ENCODE results near the gene FH. TPM values are rescaled to one million over a fixed set of nuclear protein-coding genes. Genes with fewer than 3 reads are reported as not detected.

FH gene
- total RNA-seq, 1 donor from 2014 or later: 98.6 TPM

DNA sequence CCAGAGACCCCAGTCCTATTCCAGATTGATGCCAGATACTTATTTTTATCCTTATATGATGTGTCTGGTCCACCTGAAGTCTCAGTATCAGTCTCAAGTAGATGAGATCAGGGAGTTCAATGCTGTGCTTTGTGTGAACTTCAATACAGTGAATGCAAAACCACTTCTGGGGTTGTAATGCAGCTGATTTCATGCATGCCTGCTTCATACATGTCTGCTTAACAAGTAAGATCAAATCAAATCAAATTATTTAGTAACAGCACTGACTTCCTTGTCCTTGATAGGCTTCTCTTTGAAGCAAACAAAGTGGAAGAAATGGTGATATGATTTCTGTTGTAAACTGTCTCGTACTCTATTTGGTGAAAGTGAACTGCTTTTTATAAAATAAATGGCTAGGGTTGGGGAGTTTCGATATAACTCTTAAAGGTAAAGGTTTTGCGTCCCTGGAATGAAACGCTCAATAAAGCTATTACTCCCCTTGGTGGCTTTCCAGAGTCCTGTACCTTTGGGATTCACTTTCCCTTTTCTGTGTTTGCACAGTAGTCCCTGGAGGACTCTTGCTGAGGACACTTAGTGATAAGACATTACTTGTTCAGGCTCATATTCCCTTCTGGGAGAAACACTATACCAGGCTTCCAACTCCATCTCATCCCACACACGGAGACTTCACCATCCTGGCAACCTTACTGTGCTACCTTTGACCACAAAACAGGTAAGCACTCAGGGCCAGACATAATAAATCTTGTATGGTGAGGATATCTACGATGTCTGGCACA is 59.3 kb downstream of the FH start:
- no peaks in the 10 kb centered on the region for H3K36me3 Mint-ChIP-seq (ENCODE audit: low read depth)
- no peaks in the 10 kb centered on the region for H3K27me3 Mint-ChIP-seq
- no peak overlapping the region for H3K4me3 Mint-ChIP-seq
- no peaks in the 10 kb centered on the region for H3K4me1 Mint-ChIP-seq
- H3K27ac Mint-ChIP-seq: no peak overlapping the region
- intact Hi-C loops (cut with micrococcal nuclease): no loop called here
- DNase-seq: no peak
- H3K9me3 Mint-ChIP-seq: no peaks in the 10 kb centered on the region

DNA sequence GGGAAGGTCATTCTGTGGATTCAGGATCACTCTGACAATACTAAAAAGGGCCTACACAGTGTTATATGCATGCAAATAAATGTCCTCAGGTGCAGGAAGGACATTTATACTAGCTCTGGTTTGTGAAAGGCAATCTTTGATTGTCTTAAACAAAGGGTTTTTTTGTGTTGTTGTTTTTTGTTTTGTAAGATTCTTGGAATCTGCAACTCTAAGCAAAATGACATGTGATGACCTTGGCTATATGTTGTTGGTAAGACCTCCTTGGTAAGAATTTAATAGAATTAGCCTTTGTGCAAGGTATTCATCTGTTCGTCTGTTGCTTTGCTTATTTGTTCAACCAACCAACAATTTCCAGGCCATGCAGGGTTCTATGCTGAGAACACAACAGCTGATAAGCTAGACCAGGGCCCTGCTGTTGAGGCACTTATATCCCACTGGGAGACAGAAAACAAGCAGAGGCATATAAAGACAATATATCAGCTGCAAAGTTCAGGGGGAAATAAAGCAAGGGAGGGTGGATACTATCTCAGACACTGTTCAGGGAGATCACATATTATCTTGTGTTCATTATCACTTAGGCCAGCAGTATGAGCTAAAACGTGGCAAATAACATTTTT is 60.3 kb downstream of the FH start:
- intact Hi-C loops (cut with micrococcal nuclease): no loop called here
- no peak for DNase-seq
- no peak overlapping the region for H3K4me3 Mint-ChIP-seq
- no peak overlapping the region for H3K27ac Mint-ChIP-seq
- H3K27me3 Mint-ChIP-seq: no peaks in the 10 kb centered on the region
- H3K36me3 Mint-ChIP-seq (ENCODE audit: low read depth): no peaks in the 10 kb centered on the region
- no peaks in the 10 kb centered on the region for H3K4me1 Mint-ChIP-seq
- no peaks in the 10 kb centered on the region for H3K9me3 Mint-ChIP-seq

DNA sequence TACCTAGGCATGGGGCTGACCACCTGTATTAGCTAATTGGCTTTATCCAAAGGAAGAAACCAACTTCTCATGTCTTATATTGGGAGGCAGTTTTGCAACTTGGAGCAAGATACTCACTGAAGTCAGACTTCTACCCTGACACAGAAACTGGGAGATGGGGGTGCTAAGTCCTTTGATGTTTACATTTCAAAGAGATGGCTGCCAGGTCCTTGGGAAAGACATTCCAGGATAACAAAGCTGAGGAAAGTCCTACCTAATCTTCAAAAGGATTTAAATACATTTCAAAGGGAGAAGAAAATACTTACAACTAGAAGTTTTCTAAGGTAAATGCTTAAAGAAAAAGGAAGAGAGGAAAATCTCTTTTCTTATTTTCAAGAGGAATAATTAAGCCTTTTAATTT is 62.1 kb downstream of the FH start:
- H3K9me3 Mint-ChIP-seq: no peaks in the 10 kb centered on the region
- intact Hi-C loops (cut with micrococcal nuclease): no loop called here
- no peaks in the 10 kb centered on the region for H3K36me3 Mint-ChIP-seq (ENCODE audit: low read depth)
- no peaks in the 10 kb centered on the region for H3K4me1 Mint-ChIP-seq
- no peak overlapping the region for H3K27ac Mint-ChIP-seq
- H3K27me3 Mint-ChIP-seq: no peaks in the 10 kb centered on the region
- no peak for DNase-seq
- no peak overlapping the region for H3K4me3 Mint-ChIP-seq

DNA sequence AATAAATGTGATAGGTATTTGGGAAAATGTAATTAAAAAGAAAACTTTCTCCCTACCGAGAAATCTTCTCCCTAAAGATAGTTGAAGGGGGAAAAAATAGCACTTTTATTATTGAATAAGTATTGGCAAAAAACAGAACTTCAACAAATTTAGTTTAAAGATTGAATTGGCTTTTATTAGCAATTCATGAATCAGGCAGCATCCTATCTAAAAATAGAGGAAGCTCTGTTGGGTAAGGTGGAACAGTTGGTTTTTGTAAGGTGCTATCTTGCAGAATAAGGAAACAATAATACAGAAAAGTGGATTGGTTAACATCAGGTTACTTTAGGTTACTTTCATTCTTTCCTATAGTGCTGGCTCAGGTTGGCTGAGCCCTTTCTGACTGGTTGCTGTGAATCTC is 62.8 kb downstream of the FH start:
- no peak for DNase-seq
- Mint-ChIP-seq H3K4me3 (no peak overlapping the region), H3K27ac (no peak overlapping the region), H3K4me1 (no peaks in the 10 kb centered on the region), H3K36me3 (ENCODE audit: low read depth) (no peaks in the 10 kb centered on the region), H3K27me3 (no peaks in the 10 kb centered on the region), H3K9me3 (no peaks in the 10 kb centered on the region)
- intact Hi-C loops (cut with micrococcal nuclease): no loop called here

DNA sequence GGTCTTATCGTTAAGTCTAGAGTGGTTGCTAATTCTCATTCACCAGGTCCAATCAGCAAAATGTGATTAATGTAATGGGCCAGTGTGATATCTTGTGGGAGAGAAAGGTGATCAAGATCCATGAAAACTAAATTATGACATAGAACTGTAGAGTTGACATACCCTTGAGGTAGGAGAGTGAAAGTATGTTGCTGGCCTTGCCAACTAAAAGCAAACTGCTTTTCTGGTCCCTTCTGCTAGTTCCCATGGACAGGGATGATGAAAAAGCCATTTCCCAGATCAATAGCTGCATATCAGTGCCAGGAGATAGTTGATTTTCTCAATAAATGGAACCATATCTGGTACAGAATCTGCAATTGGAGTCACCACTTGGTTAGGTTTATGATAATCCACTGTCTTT is 65.8 kb downstream of the FH start:
- H3K9me3 Mint-ChIP-seq: no peaks in the 10 kb centered on the region
- H3K36me3 Mint-ChIP-seq (ENCODE audit: low read depth): no peaks in the 10 kb centered on the region
- H3K27me3 Mint-ChIP-seq: no peaks in the 10 kb centered on the region

DNA sequence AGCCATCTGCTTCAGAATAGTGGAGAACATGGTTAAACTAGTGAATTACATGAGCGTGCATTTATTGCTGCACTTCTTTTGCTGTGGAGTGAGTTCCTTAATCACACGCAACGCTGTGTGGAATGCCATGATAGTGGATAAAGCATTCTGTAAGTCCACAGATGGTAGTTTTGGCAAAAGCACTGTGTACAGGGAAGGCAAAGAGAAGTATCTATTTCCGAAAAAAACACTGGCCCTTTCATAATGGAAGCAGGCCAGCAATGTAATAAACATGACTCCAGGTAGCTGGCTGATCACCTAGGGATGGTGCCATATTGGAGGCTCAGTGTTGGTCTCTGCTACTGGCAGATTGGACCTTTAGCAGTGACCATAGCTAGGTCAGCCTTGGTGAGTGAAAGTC is 67.6 kb downstream of the FH start:
- no peaks in the 10 kb centered on the region for H3K36me3 Mint-ChIP-seq (ENCODE audit: low read depth)
- H3K27me3 Mint-ChIP-seq: no peaks in the 10 kb centered on the region
- intact Hi-C loops (cut with micrococcal nuclease): no loop called here
- no peaks in the 10 kb centered on the region for H3K9me3 Mint-ChIP-seq
- DNase-seq: no peak
- H3K4me1 Mint-ChIP-seq: no peaks in the 10 kb centered on the region
- no peak overlapping the region for H3K27ac Mint-ChIP-seq
- H3K4me3 Mint-ChIP-seq: no peak overlapping the region

More for the DNA sequence above, 65.8 kb downstream of the FH start:
- Mint-ChIP-seq H3K4me1 (no peaks in the 10 kb centered on the region), H3K4me3 (no peak overlapping the region), H3K27ac (no peak overlapping the region)
- intact Hi-C loops (cut with micrococcal nuclease): no loop called here
- no peak for DNase-seq

Other genes starting within 250 kb of the FH start
- not detected in 2 replicates for gene RGS7, start 162.6 kb downstream of the FH start, total RNA-seq
- gene KMO, start 12.6 kb upstream of the FH start, total RNA-seq: 0.09 TPM in 1 of 2 replicates, not detected in the other
- 19.5 and 21.4 TPM in 2 replicates for gene CHML, start 120.6 kb upstream of the FH start, total RNA-seq
- 11.2 and 11.6 TPM in 2 replicates for gene OPN3, start 120.6 kb upstream of the FH start, total RNA-seq
- gene WDR64, start 132.5 kb upstream of the FH start, total RNA-seq: not detected in 2 replicates

Measured in activated CD4-positive, alpha-beta T cell treated with anti-CD3 and anti-CD28 coated beads, Interleukin-2, amount 10 ng/mL, durations not matched to agents 24 days and 14 days (primary cell).